GM12873 (cell line): Measurements from ENCODE around the gene SLN.

Source experiments
- TF ChIP-seq, protein P1 (sequence below): IDR thresholded peaks from 2 replicates; pipeline ENCODE4 v1.5.1; 2012; ENCODE audit warnings: low read depth, mild to moderate bottlenecking, moderate library complexity, low read length, control low read depth; ENCODE audit not compliant: insufficient read depth; ENCODE audit errors: missing control alignments

Gene SLN

DNA sequence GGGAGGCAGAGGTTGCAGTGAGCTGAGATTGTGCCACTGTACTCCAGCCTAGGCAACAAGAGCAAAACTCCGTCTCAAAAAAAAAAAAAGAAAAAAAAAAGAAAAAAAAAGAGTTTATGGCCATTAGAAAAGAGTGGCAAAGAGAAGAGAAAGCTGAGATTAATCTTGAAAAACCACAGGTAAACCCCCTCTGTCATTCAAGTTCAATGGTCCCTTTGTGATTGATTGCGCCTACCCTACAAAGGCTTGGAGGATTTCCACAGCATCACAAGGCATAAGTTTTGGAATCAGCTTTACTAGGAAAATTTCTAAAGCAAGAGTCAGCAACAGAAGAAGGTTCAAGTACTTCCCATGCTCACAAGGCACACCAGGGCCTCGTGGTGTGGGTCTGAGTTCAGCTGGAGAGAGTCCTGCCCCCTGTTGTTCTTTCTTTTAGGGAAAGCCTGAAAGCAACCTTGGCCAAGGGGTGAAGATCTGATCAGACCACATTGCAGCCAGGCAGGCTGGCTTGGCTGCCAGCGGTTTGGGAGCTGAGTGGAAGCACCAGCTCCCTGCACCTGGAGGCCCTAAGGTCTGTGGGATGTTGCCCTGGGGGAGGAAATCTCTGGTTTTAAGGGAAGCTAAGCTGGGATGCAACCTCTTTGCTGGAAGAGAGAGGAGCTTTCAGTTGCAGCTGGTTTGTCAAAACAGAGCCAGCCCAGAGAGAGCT, 41.8 kb downstream of the SLN start:
- TF ChIP-seq, protein P1, sequence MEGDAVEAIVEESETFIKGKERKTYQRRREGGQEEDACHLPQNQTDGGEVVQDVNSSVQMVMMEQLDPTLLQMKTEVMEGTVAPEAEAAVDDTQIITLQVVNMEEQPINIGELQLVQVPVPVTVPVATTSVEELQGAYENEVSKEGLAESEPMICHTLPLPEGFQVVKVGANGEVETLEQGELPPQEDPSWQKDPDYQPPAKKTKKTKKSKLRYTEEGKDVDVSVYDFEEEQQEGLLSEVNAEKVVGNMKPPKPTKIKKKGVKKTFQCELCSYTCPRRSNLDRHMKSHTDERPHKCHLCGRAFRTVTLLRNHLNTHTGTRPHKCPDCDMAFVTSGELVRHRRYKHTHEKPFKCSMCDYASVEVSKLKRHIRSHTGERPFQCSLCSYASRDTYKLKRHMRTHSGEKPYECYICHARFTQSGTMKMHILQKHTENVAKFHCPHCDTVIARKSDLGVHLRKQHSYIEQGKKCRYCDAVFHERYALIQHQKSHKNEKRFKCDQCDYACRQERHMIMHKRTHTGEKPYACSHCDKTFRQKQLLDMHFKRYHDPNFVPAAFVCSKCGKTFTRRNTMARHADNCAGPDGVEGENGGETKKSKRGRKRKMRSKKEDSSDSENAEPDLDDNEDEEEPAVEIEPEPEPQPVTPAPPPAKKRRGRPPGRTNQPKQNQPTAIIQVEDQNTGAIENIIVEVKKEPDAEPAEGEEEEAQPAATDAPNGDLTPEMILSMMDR: no peak

DNA sequence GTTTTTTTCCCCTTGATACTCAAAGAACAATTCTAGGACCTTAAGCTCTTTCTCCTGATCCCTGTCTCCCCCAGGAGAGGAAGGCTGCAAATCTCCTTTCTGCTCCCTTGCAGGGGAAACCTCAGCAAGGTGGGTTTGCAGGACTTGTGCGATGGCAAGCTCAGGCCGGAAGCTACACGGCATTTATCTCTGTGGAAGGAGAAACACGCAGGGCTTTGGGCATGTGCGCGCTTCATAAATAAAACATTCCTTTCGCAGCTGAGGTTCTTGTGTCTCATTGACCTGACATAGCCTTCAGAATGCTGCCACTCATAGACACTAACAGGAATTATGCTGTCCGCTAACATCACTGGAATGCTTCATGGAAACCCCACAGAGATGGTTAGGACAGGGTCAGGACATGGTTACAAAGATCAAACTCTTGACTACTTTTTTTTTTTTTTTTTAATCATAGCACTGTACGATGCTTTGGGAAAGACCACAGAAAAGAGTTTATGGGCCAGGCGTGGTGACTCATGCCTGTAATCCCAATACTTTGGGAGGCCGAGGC, 42.6 kb downstream of the SLN start:
- TF ChIP-seq, protein P1: no peak

DNA sequence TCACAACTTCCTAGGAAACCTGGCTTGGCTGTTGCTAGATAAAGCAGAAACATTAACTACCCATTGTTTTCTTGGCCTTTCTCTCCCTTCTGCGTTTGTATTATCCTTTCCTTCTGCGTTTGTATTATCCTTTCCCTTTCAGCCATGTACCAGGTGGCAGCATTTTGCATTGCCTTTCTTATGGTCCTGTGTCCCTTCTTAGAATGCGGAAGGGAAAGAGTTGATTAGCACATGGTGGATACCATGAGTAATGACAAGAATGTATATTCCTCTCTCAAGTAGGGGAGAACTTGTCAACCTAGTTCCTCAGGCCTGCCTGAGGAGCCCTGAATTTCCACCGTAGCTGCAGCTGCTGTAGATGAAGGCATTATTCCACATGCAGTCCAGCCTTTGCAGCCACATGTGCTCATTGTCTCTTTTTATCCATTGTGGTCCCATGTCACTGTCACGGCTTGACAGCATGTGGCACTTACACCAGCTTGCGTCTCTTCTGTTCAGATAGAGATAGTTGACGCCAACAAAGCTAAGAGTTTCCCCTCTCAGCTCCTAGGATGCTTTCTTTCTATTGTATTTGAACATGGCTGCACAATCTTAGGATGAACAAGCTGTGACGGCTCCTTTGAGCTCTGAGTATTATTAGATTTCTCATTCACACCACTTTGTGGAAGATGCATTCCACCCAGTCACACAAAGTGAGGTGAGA, 44.8 kb downstream of the SLN start:
- TF ChIP-seq, protein P1: no peak

DNA sequence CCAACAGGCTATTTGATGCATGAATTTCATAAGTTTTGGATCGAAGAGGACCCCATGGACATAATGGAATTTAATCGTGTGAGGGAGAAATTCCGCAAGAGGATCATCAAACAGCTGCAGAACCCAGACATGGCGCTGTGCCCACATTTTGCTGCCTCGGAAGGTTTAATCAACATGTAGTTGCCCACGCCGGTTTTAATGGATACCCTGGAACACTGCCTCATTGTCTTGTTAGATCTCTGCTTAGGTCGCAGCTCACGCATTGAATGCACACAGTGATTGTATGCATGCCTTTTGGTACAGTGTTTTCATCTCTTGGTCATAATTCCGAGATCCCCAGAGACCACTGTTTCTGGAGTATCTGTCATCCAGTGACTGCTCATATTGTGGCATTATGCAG, 46.8 kb downstream of the SLN start:
- TF ChIP-seq, protein P1: no peak

DNA sequence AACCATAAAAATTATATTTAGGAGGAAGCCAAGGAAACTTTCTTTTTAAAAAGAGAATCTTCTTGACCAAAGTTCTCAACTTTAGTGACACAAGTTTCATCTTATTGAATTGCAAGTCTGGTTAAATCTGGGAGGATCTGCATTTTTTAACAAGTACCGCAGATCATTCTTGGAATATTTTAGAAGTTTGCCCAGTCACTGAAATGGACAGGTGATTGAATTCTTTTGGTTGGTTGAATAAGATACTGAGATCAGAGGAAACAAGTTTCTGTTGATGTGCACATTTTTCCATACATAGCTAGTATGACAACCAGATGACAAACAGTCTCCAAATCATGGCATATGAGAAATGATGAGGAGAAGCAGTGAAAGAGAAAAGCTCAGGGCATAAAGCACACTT, 50.2 kb downstream of the SLN start:
- TF ChIP-seq, protein P1: no peak

DNA sequence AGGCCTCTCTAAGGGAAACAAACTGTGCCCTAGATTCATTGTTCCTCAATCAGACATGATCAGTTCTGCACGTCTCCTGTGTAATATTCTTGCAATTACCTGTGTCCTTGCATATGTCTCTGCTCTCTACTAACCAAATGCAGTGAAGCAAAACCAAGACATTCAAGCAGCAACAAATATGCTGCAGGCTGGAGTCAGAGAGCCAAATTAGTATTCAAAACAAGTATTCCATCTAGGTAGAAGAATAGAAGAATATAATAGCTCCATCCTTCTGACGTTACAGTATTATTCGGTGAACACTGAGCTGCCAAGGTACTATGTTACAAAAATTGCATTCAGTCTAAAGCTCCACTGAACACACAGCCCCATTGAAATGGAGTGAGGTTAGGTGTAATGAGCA, 51.8 kb downstream of the SLN start:
- TF ChIP-seq, protein P1: no peak

DNA sequence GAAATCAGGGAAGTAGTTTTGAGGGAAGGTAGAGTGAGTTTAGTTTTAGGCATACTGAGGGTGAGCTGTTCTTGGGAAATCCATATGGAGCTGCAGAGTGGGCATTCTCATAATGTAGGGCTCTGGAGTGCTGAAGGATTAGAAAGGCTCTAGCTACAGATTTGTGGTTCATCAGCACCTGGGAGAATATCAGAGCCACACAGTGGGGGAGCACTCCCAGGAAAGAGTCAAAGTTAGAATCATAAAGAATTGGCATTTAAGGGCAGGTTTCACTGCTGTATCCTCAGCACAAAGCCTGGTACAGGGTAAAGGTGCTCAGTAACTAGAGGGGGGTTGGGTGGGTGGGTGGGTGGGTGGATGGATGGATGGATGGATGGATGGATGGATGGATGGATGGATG, 52.5 kb downstream of the SLN start:
- TF ChIP-seq, protein P1: no peak
